ENCODE measurements around the gene ANP32B.
"Not testable (repeated sequence)": the region's sequence is repeated elsewhere in the genome, so short reads cannot be mapped to it uniquely, and the experiment has no call there.

DNA sequence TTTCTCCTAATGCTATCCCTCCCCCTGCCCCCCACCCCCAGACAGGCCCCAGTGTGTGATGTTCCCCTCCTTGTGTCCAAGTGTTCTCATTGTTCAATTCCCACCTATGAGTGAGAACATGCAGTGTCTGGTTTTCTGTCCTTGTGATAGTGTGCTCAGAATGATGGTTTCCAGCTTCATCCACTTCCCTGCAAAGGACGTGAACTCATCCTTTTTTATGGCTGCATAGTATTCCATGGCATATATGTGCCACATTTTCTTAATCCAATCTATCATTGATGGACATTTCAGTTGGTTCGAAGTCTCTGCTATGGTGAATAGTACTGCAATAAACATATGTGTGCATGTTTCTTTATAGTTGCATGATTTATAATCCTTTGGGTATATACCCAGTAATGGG is 37.7 kb upstream of the ANP32B start:
- TF ChIP-seq, protein P1, sequence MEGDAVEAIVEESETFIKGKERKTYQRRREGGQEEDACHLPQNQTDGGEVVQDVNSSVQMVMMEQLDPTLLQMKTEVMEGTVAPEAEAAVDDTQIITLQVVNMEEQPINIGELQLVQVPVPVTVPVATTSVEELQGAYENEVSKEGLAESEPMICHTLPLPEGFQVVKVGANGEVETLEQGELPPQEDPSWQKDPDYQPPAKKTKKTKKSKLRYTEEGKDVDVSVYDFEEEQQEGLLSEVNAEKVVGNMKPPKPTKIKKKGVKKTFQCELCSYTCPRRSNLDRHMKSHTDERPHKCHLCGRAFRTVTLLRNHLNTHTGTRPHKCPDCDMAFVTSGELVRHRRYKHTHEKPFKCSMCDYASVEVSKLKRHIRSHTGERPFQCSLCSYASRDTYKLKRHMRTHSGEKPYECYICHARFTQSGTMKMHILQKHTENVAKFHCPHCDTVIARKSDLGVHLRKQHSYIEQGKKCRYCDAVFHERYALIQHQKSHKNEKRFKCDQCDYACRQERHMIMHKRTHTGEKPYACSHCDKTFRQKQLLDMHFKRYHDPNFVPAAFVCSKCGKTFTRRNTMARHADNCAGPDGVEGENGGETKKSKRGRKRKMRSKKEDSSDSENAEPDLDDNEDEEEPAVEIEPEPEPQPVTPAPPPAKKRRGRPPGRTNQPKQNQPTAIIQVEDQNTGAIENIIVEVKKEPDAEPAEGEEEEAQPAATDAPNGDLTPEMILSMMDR (IDR thresholded peaks at IDR 0.05) = not testable (repeated sequence)
- TF ChIP-seq POLR2AphosphoS5, POLR2A (IDR thresholded peaks at IDR 0.05): not testable (repeated sequence)
